Psoas muscle (tissue), 8 donors: ENCODE data around the gene RASA2. TPM values are rescaled to one million over a fixed set of nuclear protein-coding genes. Genes with fewer than 3 reads are reported as not detected.
A peak's percentile ranks its signal among the peaks of the same experiment; 100 is the strongest.

Experiments used
- ATAC-seq, 4 donors: fragments of 200-7000 bp; cut with Tn5 transposase; one replicate each; pipeline ENCODE4 v1.9.1; 2020; ENCODE audit warnings: moderate library complexity in 3 of 4, mild to moderate bottlenecking in 2 of 4
- DNase-seq, 2 donors: peaks; one replicate each; pipeline ENCODE4 v3.0.0-alpha.2; 2020
- H3K27ac ChIP-seq: fragments of 200-600 bp; one replicate; pipeline ENCODE4 v1.8.0; 2022
- H3K27me3 ChIP-seq, 3 donors: fragments of 200-600 bp in 1 of 3; one replicate each; pipeline versions ENCODE4 v1.6.1 to v1.8.0; 2013 to 2022; ENCODE audit warnings: low read length in 2 of 3, mild to moderate bottlenecking in 2 of 3, moderate library complexity in 1 of 3; ENCODE audit not compliant: insufficient read depth in 3 of 3
- H3K36me3 ChIP-seq, 2 donors: fragments of 200-600 bp in 1 of 2; one replicate each; pipeline versions ENCODE4 v1.6.1 to v1.8.0; 2013 to 2022; ENCODE audit warnings: low read depth in 1 of 2, mild to moderate bottlenecking in 1 of 2, moderate library complexity in 1 of 2; ENCODE audit not compliant: insufficient read depth in 1 of 2
- H3K4me1 ChIP-seq: fragments of 200-600 bp; one replicate; pipeline ENCODE4 v1.8.0; 2022
- H3K4me3 ChIP-seq: fragments of 200-600 bp; one replicate; pipeline ENCODE4 v1.8.0; 2022; ENCODE audit warnings: mild to moderate bottlenecking
- H3K9me3 ChIP-seq: fragments of 200-600 bp; one replicate; pipeline ENCODE4 v1.8.0; 2022
- WGBS, 3 donors: extraction: QIAGEN DNeasy Blood & Tissue Kit; methylation state at CpG; one replicate each; pipeline versions ENCODE4 v1.1.6 to v1.1.7; 2013; 5-methylcytosine and 5-hydroxymethylcytosine counted together
- intact Hi-C, 2 donors: fragments of 100-400 bp; cut with DNase I; formaldehyde crosslinking; loops; one replicate each; pipeline versions ENCODE4 v1.11.0 to v1.14.2; 2022
- polyA plus RNA-seq, 3 donors: library from polyadenylated mRNA; stranded (reverse); fragments of 200-250 nt; gene quantifications; one replicate each; pipeline ENCODE4 v1.2.3, GENCODE V29; 2013
- total RNA-seq, 4 donors: library from RNA; stranded (reverse); fragmentation: NEBNext Ultra II Directional in 2 of 4; extraction: Animal tissue kit (Norgen Biotek cat#: 25700) in 2 of 4; gene quantifications; one replicate each; pipeline versions ENCODE4 v1.2.1 to v1.2.4, GENCODE V29; 2021 to 2023
- TF ChIP-seq, protein P1 (sequence below): fragments of 200-600 bp; IDR thresholded peaks from one replicate; pipeline ENCODE4 v1.8.0; 2022; ENCODE audit warnings: antibody characterized with exemption
- donor health status: healthy with polysubstance abuse.
- donor health status: DM: no; HTN: no; CAD: no; lungs with moderate emphysema.
- donor health status: Bipolar disorder and iron deficiency.
- donor health status: healthy.
- donor health status: DM: yes; HTN: yes; CAD: no.
- donor health status: DM: no; HTN: no; CAD: no.
- donor health status: DM: no; HTN: no; CAD: no.
- donor health status: DM: yes; HTN: yes; CAD: no.

The RASA2 gene
- total and polyA plus RNA-seq, 7 donors: 1.3 to 4.0 (median 2.3) TPM

DNA sequence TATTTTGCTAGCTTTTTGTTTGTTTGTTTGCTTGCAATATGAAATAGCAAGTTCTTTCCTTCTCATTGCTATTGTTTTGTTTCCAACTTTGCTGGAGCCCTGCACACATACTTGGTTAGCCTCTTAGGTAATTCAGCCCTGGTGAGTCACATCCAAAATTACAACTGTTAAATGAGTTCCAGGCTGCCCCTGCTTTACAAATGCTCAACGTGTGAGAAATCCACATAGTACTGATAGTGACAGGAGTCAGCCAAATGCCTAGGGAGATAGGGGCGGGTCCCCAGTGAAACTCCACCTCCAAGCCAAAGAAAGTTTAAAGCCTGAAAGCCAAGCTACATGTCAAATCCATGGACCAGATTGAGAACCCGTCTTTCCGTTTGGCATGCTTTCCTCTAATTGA, 169.9 kb downstream of the RASA2 start:
- DNase-seq: no peak
- no peaks in the 10 kb centered on the region for H3K9me3 ChIP-seq
- ATAC-seq: no peak
- no peak overlapping the region for H3K27ac ChIP-seq
- H3K36me3 ChIP-seq: no peaks in the 10 kb centered on the region
- WGBS, 3 donors: 70 to 77% (median 75%) methylated on average over 4 of the region's 4 CpGs
- intact Hi-C loops: no loop called here
- TF ChIP-seq, protein P1, sequence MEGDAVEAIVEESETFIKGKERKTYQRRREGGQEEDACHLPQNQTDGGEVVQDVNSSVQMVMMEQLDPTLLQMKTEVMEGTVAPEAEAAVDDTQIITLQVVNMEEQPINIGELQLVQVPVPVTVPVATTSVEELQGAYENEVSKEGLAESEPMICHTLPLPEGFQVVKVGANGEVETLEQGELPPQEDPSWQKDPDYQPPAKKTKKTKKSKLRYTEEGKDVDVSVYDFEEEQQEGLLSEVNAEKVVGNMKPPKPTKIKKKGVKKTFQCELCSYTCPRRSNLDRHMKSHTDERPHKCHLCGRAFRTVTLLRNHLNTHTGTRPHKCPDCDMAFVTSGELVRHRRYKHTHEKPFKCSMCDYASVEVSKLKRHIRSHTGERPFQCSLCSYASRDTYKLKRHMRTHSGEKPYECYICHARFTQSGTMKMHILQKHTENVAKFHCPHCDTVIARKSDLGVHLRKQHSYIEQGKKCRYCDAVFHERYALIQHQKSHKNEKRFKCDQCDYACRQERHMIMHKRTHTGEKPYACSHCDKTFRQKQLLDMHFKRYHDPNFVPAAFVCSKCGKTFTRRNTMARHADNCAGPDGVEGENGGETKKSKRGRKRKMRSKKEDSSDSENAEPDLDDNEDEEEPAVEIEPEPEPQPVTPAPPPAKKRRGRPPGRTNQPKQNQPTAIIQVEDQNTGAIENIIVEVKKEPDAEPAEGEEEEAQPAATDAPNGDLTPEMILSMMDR: no peak
- peaks cover 0 to 28% (median 9%) of the 10 kb centered on the region in 3 donors for H3K27me3 ChIP-seq
- H3K4me1 ChIP-seq: no peaks in the 10 kb centered on the region
- no peak overlapping the region for H3K4me3 ChIP-seq

DNA sequence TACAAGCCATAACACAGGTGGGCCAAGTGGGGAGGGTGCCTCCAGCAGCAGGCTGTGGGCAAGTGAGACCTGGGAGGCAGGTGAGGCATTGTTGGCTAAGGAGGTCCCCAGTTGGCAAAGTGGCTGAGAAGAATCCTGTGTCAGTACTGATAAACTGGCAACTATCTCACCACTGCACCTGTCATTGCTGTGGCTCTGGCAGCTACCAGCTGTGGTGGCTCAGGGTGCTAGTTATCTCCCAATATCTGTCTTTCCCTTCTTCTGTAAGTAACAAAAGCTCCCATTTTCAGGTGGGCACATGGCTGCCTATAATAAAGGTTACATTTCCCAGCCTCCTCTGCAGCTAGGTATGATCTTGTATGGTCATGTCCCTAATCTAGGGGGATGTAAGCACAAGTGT, 170.7 kb downstream of the RASA2 start:
- TF ChIP-seq, protein P1: no peak
- H3K27me3 ChIP-seq: peaks cover 0 to 28% (median 9%) of the 10 kb centered on the region in 3 donors

DNA sequence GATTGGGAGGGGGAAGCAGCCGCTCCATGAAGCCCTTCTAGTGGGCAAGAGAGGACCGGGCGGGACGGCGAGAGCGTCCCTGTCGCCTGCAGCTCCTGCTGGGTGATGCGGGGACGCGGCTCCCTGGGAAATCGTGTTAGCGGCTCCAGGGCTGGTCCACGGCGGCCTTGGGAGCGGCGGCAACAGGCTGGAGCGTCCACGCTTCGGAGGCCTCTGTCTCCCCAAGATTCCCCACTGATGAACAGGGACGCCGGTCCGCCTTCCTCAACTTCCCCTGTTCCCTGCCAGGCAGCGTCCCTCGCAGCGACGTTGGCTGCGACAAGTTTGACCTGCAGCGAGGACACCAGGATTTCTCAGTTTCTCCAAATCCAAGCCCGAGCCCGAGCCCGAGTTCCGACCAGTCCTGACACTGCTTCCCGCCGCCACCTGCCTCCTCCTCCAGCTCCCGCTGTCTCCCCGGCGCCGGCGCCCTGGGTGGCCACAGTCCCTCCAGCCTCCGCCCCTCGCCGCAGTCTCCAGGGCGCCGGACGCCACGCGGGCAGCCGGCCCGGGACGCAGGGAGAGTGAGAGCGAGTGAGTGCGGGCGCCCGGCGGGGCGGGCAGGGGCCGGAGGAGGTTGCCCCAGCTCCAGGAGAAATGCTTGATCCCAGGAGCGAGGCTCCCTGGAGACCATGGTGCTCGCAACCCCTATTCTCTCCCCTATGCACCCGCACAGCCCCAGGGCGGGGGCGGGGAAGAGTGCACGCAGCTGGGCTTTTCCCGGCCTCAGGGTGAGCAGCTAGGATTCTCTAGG, 173.2 kb downstream of the RASA2 start:
- Histone ChIP-seq H3K27ac (no peak overlapping the region), H3K9me3 (no peaks in the 10 kb centered on the region), H3K36me3 (no peaks in the 10 kb centered on the region), H3K27me3 (peaks cover 0 to 28% (median 9%) of the 10 kb centered on the region in 3 donors), H3K4me3 (peak overlapping the region; percentile 71), H3K4me1 (no peaks in the 10 kb centered on the region)
- 1% methylated on average over 57 to 64 of the region's 64 CpGs for WGBS, 3 donors
- peak; percentile 76 to 92 (median 86) for ATAC-seq
- peak; percentile 66 to 72 for DNase-seq
- TF ChIP-seq, protein P1: no peak
- intact Hi-C loops: no loop called here

More for the DNA sequence above, 170.7 kb downstream of the RASA2 start:
- Histone ChIP-seq H3K36me3 (no peaks in the 10 kb centered on the region), H3K4me3 (no peak overlapping the region), H3K9me3 (no peaks in the 10 kb centered on the region), H3K27ac (no peak overlapping the region), H3K4me1 (no peaks in the 10 kb centered on the region)
- intact Hi-C loops: no loop called here
- ATAC-seq (no peak), DNase-seq (no peak)

DNA sequence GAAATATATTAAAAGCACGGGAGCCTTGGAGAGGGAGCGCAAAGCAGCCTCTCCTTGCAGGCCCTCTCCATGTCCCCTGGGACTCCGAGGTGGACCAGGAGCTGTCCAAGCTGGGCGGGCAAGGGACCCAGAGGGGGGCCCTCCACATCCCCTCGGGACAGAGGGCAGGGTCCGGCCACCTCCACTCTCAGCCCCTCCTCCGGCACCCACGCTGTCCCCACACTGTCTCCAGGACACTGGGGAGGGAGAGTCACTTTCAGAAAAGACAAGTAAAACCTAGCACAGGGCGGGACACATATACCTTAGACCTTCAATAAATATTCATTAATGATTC, 173.8 kb downstream of the RASA2 start:
- intact Hi-C loops: no loop called here
- WGBS, 3 donors: 40 to 48% (median 40%) methylated on average over 9 of the region's 9 CpGs

More for the DNA sequence above, 173.8 kb downstream of the RASA2 start:
- Histone ChIP-seq H3K4me1 (no peaks in the 10 kb centered on the region), H3K27me3 (peaks cover 0 to 28% (median 9%) of the 10 kb centered on the region in 3 donors), H3K36me3 (no peaks in the 10 kb centered on the region), H3K9me3 (no peaks in the 10 kb centered on the region), H3K4me3 (peak overlapping the region; percentile 71), H3K27ac (no peak overlapping the region)
- DNase-seq (no peak), ATAC-seq (peak in 2 of 4 donors; percentile 12 to 17)
- TF ChIP-seq, protein P1: no peak
